Panc1 (cell line): Measurements from ENCODE around the gene SLC43A2. TPM values are rescaled to one million over a fixed set of nuclear protein-coding genes. Genes with fewer than 3 reads are reported as not detected.

Experiments
- ATAC-seq: fragments of 200-7000 bp; cut with Tn5 transposase; 2 replicates; pipeline ENCODE4 v1.9.1; 2020; ENCODE audit warnings: mild to moderate bottlenecking, moderate library complexity
- BruUV-seq: library from RNA; stranded (reverse); fragments of 400-500 nt; replicated peaks from 2 replicates; lab custom pipeline; 2021; lab: Mats Ljungman, UMichigan
- CTCF ChIA-PET: fragments of 300-600 bp; sonication (Branson Sonifier 250); formaldehyde crosslinking; loops from one replicate; lab custom pipeline; 2022; ENCODE audit warnings: antibody characterized with exemption; lab: Charles Lee
- POLR2A ChIA-PET: fragments of 300-600 bp; sonication (Branson Sonifier 250); formaldehyde crosslinking; loops from one replicate; lab custom pipeline; 2022; ENCODE audit warnings: antibody characterized with exemption; lab: Charles Lee
- DNase-seq: peaks from one replicate; pipeline ENCODE4 v3.0.0-alpha.2; 2010; ENCODE audit warnings: low read depth, low spot score
- H3K27ac ChIP-seq: 2 replicates; pipeline ENCODE4 v1.5.1; 2011; ENCODE audit warnings: mild to moderate bottlenecking, low read length, inconsistent platforms
- H3K27me3 ChIP-seq: fragments of 200-500 bp; sonication (Bioruptor generic); 2 replicates; pipeline ENCODE4 v1.6.0; 2014; ENCODE audit warnings: low read length, inconsistent platforms; ENCODE audit not compliant: control insufficient read depth, insufficient read depth
- H3K36me3 ChIP-seq: fragments of 200-500 bp; sonication (Bioruptor generic); 2 replicates; pipeline ENCODE4 v1.5.1; 2014; ENCODE audit warnings: inconsistent platforms, mild to moderate bottlenecking, low read length, moderate library complexity; ENCODE audit not compliant: control insufficient read depth, insufficient read depth
- H3K4me1 ChIP-seq: 2 replicates; pipeline ENCODE4 v1.5.1; 2011; ENCODE audit warnings: inconsistent platforms, mild to moderate bottlenecking, low read length, moderate library complexity; ENCODE audit not compliant: control insufficient read depth, insufficient read depth
- H3K4me3 ChIP-seq, 2 experiments: 2 replicates each; pipeline ENCODE4 v1.5.1; 2011 to 2012; ENCODE audit warnings: low read depth in 2 of 2, low read length in 2 of 2, mild to moderate bottlenecking in 2 of 2, inconsistent platforms in 1 of 2, moderate library complexity in 1 of 2
- H3K9me3 ChIP-seq: fragments of 200-500 bp; sonication (Bioruptor generic); 2 replicates; pipeline ENCODE4 v1.5.1; 2014; ENCODE audit warnings: low read depth, mild to moderate bottlenecking, inconsistent platforms, low read length, moderate library complexity; ENCODE audit not compliant: control insufficient read depth, insufficient read depth
- POLR2AphosphoS5 ChIP-seq: IDR thresholded peaks from 2 replicates; pipeline ENCODE4 v1.6.1; 2012; ENCODE audit warnings: mild to moderate bottlenecking, low read depth, low read length, moderate library complexity
- SIN3A ChIP-seq: IDR thresholded peaks from 2 replicates; pipeline ENCODE4 v1.6.1; 2012; ENCODE audit warnings: low read depth, mild to moderate bottlenecking, low read length, moderate library complexity, borderline replicate concordance; ENCODE audit not compliant: insufficient read depth
- TCF7L2 ChIP-seq: IDR thresholded peaks from 2 replicates; pipeline ENCODE4 v1.6.1; 2011; ENCODE audit warnings: mild to moderate bottlenecking, low read depth, low read length, inconsistent platforms
- in situ Hi-C: cut with HindIII; loops from 2 replicates; pipeline ENCODE4 v1.10.0; 2016; ENCODE audit warnings: low sequenced_read_pairs, low pct_unique_long_range_greater_than_20kb
- intact Hi-C: fragments of 100-400 bp; cut with micrococcal nuclease; formaldehyde crosslinking; loops from one replicate; pipeline ENCODE4 v1.10.0; 2022; ENCODE audit not compliant: unreplicated experiment
- total RNA-seq: library from RNA; stranded (reverse); gene quantifications from one replicate; pipeline ENCODE4 v1.2.1, GENCODE V29; 2021; ENCODE audit not compliant: unreplicated experiment
- TF ChIP-seq, protein P1 (sequence below), 2 experiments: IDR thresholded peaks; 2 replicates each; pipeline ENCODE4 v1.6.1; 2011 to 2012; ENCODE audit warnings: low read depth in 2 of 2, control low read depth in 1 of 2, low read length in 1 of 2, mild to moderate bottlenecking in 1 of 2, moderate library complexity in 1 of 2; ENCODE audit not compliant: insufficient read depth in 1 of 2
- TF ChIP-seq, protein P2 (sequence below): fragments of 450-650 bp; IDR thresholded peaks from 2 replicates; pipeline ENCODE4 v1.5.1; 2017; ENCODE audit warnings: mild to moderate bottlenecking

SLC43A2 gene
- total RNA-seq, 1 experiment from 2014 or later, result 23.3 TPM

DNA sequence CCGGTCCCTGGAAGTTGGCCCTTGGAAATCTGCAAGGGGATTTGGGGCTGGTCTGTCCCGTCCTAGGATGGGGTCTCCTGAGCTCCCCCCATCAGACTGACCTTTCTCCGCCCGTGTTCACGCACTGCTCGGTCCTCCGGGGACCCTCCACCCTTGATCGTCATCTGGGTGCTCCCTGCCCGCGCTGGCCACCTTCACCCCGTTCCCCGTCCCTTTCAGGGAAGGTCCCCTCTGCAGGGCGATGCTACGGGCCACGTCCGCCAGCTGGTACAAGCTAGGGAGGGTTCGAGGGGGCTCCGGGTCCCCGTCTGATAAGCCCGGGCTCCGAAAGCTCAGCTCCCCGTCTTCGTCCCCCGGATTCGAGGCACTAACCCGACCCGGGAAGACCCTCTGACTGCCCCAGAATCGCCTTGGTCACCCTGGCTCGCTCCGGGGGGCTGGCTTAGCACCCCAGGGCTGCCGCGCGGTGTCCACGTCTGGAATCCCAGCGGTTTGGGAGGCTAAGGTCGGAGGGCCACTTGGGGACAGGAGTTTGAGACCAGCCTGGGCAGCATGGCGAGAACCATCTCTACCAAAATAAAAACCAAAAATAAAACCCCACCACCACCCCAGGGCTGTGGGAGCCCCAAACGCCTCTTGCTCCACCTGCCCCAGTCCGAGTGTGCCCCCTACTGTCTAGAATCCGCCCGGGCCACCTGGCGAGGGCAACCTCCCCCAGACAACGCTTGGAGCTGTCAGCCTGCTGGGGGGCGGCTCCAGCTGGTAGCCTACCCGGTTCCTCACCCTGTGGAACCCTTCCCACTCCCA lies 1.1 kb upstream of the SLC43A2 start:
- in situ Hi-C loops, result no loop called here
- no peaks in the 10 kb centered on the region for H3K36me3 ChIP-seq
- intact Hi-C loops, result loop anchor here (2.0 kb wide), 1 partner anchor 55 kb away; no protein-coding TSS in a partner anchor
- H3K27ac ChIP-seq, result peak overlapping the region; percentile 44
- no peaks in the 10 kb centered on the region for H3K27me3 ChIP-seq
- BruUV-seq, result no TSS peak
- TF ChIP-seq, protein P1, sequence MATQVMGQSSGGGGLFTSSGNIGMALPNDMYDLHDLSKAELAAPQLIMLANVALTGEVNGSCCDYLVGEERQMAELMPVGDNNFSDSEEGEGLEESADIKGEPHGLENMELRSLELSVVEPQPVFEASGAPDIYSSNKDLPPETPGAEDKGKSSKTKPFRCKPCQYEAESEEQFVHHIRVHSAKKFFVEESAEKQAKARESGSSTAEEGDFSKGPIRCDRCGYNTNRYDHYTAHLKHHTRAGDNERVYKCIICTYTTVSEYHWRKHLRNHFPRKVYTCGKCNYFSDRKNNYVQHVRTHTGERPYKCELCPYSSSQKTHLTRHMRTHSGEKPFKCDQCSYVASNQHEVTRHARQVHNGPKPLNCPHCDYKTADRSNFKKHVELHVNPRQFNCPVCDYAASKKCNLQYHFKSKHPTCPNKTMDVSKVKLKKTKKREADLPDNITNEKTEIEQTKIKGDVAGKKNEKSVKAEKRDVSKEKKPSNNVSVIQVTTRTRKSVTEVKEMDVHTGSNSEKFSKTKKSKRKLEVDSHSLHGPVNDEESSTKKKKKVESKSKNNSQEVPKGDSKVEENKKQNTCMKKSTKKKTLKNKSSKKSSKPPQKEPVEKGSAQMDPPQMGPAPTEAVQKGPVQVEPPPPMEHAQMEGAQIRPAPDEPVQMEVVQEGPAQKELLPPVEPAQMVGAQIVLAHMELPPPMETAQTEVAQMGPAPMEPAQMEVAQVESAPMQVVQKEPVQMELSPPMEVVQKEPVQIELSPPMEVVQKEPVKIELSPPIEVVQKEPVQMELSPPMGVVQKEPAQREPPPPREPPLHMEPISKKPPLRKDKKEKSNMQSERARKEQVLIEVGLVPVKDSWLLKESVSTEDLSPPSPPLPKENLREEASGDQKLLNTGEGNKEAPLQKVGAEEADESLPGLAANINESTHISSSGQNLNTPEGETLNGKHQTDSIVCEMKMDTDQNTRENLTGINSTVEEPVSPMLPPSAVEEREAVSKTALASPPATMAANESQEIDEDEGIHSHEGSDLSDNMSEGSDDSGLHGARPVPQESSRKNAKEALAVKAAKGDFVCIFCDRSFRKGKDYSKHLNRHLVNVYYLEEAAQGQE (IDR thresholded peaks at IDR 0.05; ENCODE audit: insufficient read depth in 1 of 2, low read depth in 2 of 2, low read length in 1 of 2), result no peak
- TF ChIP-seq, protein P2, sequence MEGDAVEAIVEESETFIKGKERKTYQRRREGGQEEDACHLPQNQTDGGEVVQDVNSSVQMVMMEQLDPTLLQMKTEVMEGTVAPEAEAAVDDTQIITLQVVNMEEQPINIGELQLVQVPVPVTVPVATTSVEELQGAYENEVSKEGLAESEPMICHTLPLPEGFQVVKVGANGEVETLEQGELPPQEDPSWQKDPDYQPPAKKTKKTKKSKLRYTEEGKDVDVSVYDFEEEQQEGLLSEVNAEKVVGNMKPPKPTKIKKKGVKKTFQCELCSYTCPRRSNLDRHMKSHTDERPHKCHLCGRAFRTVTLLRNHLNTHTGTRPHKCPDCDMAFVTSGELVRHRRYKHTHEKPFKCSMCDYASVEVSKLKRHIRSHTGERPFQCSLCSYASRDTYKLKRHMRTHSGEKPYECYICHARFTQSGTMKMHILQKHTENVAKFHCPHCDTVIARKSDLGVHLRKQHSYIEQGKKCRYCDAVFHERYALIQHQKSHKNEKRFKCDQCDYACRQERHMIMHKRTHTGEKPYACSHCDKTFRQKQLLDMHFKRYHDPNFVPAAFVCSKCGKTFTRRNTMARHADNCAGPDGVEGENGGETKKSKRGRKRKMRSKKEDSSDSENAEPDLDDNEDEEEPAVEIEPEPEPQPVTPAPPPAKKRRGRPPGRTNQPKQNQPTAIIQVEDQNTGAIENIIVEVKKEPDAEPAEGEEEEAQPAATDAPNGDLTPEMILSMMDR, result peak; percentile 90
- no peak for TF ChIP-seq SIN3A
- POLR2A ChIA-PET, result no interaction called here
- ATAC-seq (peak; percentile 42), DNase-seq (no peak)
- peaks cover 8% of the 10 kb centered on the region for H3K4me1 ChIP-seq
- H3K4me3 ChIP-seq, result peak overlapping the region; percentile 68
- no peaks in the 10 kb centered on the region for H3K9me3 ChIP-seq
- CTCF ChIA-PET, result interaction anchor here (0.5 to 2.0 kb wide), 5 partner anchors 37 to 155 kb away, joined by 3 to 17 read pairs (median 4); no protein-coding TSS in a partner anchor

DNA sequence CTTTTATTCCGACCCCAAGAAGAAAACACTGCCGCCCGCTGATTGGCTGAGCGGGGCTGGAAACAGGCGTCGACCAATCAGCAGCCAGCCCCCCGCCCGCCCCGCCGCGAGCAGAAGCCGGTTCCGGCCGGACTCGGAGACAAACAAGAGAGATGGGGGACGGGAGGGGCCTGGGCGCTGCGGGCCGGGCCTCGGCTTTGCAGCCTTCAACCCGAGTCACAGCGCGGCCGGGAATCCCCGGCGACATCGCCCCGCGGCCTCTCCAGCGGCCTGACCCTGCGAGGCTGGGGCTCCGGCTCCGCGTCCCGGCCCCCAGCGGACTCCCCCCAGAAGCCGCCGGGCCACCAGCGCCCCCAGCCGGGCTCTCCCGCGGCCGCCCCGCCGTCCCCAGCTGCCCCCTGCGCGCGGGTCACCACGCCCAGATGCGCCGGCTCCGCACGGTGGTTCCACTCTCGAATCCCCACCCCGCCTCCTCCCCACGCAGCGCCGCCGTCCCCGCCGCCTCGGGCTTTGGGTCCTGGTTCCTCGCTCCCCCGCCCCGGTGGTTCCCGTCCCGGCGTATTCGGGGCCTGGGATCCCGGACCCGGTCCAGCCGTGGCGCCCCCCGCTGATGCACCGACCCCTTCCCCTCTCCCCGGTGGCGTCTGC lies 346 bp upstream of the SLC43A2 start:
- intact Hi-C loops, result loop anchor here (2.0 kb wide), 1 partner anchor 54 kb away; no protein-coding TSS in a partner anchor
- POLR2A ChIA-PET, result no interaction called here

More for the DNA sequence above, 346 bp upstream of the SLC43A2 start:
- H3K4me3 ChIP-seq, result peak overlapping the region; percentile 68
- no peaks in the 10 kb centered on the region for H3K36me3 ChIP-seq
- TF ChIP-seq, protein P1 (IDR thresholded peaks at IDR 0.05; ENCODE audit: insufficient read depth in 1 of 2, low read depth in 2 of 2, low read length in 1 of 2), result no peak
- TF ChIP-seq, protein P2, result peak; percentile 79; the same call in 1 of the 2 replicates
- no peak for TF ChIP-seq SIN3A
- no peak for TF ChIP-seq TCF7L2
- TF ChIP-seq POLR2AphosphoS5, result 0 out of 2 replicates have a peak, but pooled peaks have one; percentile 4
- H3K9me3 ChIP-seq, result no peaks in the 10 kb centered on the region
- in situ Hi-C loops, result no loop called here
- BruUV-seq, result no TSS peak
- H3K27ac ChIP-seq, result peak overlapping the region; percentile 44; the same call in 1 of the 2 replicates
- peak; percentile 92 for ATAC-seq
- CTCF ChIA-PET, result interaction anchor here (0.7 to 2.0 kb wide), 3 partner anchors 51 to 154 kb away, joined by 3 to 17 read pairs (median 4); no protein-coding TSS in a partner anchor
- no peak for DNase-seq
- H3K27me3 ChIP-seq, result no peaks in the 10 kb centered on the region
- H3K4me1 ChIP-seq, result peaks cover 8% of the 10 kb centered on the region
